GM23338 (cell line): Measurements from ENCODE around the gene JAZF1. TPM values are rescaled to one million over a fixed set of nuclear protein-coding genes. Genes with fewer than 3 reads are reported as not detected.

Source experiments
- ATAC-seq: fragments of 200-7000 bp; cut with Tn5 transposase; 3 replicates; pipeline ENCODE4 v1.9.1; 2020
- DNase-seq: peaks from one replicate; pipeline ENCODE4 v3.0.0-alpha.2; 2015; ENCODE audit warnings: low spot score
- H2AFZ ChIP-seq: fragments of 200-600 bp; sonication (generic); 2 replicates; pipeline ENCODE4 v1.8.0; 2016; ENCODE audit warnings: antibody characterized with exemption, mild to moderate bottlenecking, moderate library complexity
- H3F3A ChIP-seq: fragments of 200-600 bp; sonication (generic); replicated peaks from 2 replicates; pipeline ENCODE4 v1.8.0; 2017; ENCODE audit warnings: antibody characterized with exemption, mixed run types, low read depth
- H3K27ac ChIP-seq: fragments of 200-600 bp; sonication (generic); 2 replicates; pipeline ENCODE4 v1.6.1; 2016; ENCODE audit warnings: low read depth
- H3K27me3 ChIP-seq: fragments of 200-600 bp; sonication (generic); 2 replicates; pipeline ENCODE4 v1.8.0; 2016; ENCODE audit warnings: mild to moderate bottlenecking, mixed run types, moderate library complexity; ENCODE audit not compliant: insufficient read depth
- H3K36me3 ChIP-seq: fragments of 200-600 bp; sonication (generic); 2 replicates; pipeline ENCODE4 v1.8.0; 2016; ENCODE audit warnings: mild to moderate bottlenecking; ENCODE audit not compliant: insufficient read depth
- H3K4me1 ChIP-seq: fragments of 200-600 bp; sonication (generic); 2 replicates; pipeline ENCODE4 v1.8.0; 2016; ENCODE audit warnings: mild to moderate bottlenecking, moderate library complexity; ENCODE audit not compliant: insufficient read depth
- H3K4me2 ChIP-seq: fragments of 200-600 bp; sonication (generic); 2 replicates; pipeline ENCODE4 v1.7.1; 2017; ENCODE audit warnings: mixed run types
- H3K4me3 ChIP-seq: fragments of 200-600 bp; sonication (generic); 2 replicates; pipeline ENCODE4 v1.6.1; 2016; ENCODE audit warnings: mixed run types
- H3K79me2 ChIP-seq: fragments of 200-600 bp; sonication (generic); replicated peaks from 2 replicates; pipeline ENCODE4 v1.8.0; 2017; ENCODE audit warnings: mild to moderate bottlenecking; ENCODE audit not compliant: insufficient read depth
- H3K9me2 ChIP-seq: fragments of 200-600 bp; sonication (generic); 2 replicates; pipeline ENCODE4 v1.8.0; 2017; ENCODE audit not compliant: insufficient read depth
- H4K20me1 ChIP-seq: fragments of 200-600 bp; sonication (generic); replicated peaks from 2 replicates; pipeline ENCODE4 v1.8.0; 2017; ENCODE audit warnings: mild to moderate bottlenecking; ENCODE audit not compliant: insufficient read depth
- H3K27ac Mint-ChIP-seq: 2 replicates; pipeline ENCODE4 v1.8.0; 2020; ENCODE audit warnings: inconsistent platforms, mild to moderate bottlenecking, moderate library complexity, mixed read lengths
- H3K27me3 Mint-ChIP-seq: 3 replicates; pipeline ENCODE4 v1.8.0; 2022; ENCODE audit warnings: low read depth, mild to moderate bottlenecking, moderate library complexity, mixed read lengths, inconsistent platforms; ENCODE audit not compliant: insufficient read depth, poor library complexity
- H3K36me3 Mint-ChIP-seq: 3 replicates; pipeline ENCODE4 v1.8.0; 2021; ENCODE audit warnings: low read depth, mild to moderate bottlenecking, inconsistent platforms, moderate library complexity, mixed read lengths
- H3K4me1 Mint-ChIP-seq: 3 replicates; pipeline ENCODE4 v1.8.0; 2020; ENCODE audit warnings: mild to moderate bottlenecking, inconsistent platforms, mixed read lengths
- H3K4me3 Mint-ChIP-seq: 3 replicates; pipeline ENCODE4 v1.8.0; 2021; ENCODE audit warnings: moderate library complexity, mild to moderate bottlenecking, inconsistent platforms, mixed read lengths
- H3K9me3 Mint-ChIP-seq: 3 replicates; pipeline ENCODE4 v1.8.0; 2020; ENCODE audit warnings: moderate library complexity, mild to moderate bottlenecking, inconsistent platforms, mixed read lengths
- CREB1 ChIP-seq: fragments of 250-450 bp; sonication (Bioruptor Pico); IDR thresholded peaks from 2 replicates; pipeline ENCODE4 v1.5.0; 2020; ENCODE audit warnings: low read depth, mild to moderate bottlenecking, moderate library complexity
- EZH2 ChIP-seq: fragments of 200-600 bp; sonication (generic); IDR thresholded peaks from one replicate; pipeline ENCODE4 v1.8.0; 2017; ENCODE audit warnings: antibody characterized with exemption, mild to moderate bottlenecking, low read depth; ENCODE audit not compliant: unreplicated experiment
- EZH2phosphoT487 ChIP-seq: fragments of 200-600 bp; sonication (generic); IDR thresholded peaks from one replicate; pipeline ENCODE4 v1.8.1; 2018; ENCODE audit warnings: antibody characterized with exemption; ENCODE audit not compliant: unreplicated experiment
- JUNB ChIP-seq: IDR thresholded peaks from one replicate; pipeline ENCODE4 v1.6.1; 2016; ENCODE audit warnings: antibody characterized with exemption; ENCODE audit not compliant: unreplicated experiment
- NANOG ChIP-seq: IDR thresholded peaks from 2 replicates; pipeline ENCODE4 v1.6.1; 2016; ENCODE audit warnings: antibody characterized with exemption, borderline replicate concordance
- POLR2AphosphoS5 ChIP-seq: IDR thresholded peaks from 2 replicates; pipeline ENCODE4 v1.6.1; 2016; ENCODE audit warnings: antibody characterized with exemption, low read depth
- REST ChIP-seq: IDR thresholded peaks from one replicate; pipeline ENCODE4 v1.6.1; 2018; ENCODE audit warnings: antibody characterized with exemption; ENCODE audit not compliant: unreplicated experiment
- STAT1 ChIP-seq: IDR thresholded peaks from one replicate; pipeline ENCODE4 v1.6.1; 2016; ENCODE audit warnings: antibody characterized with exemption; ENCODE audit not compliant: unreplicated experiment
- ZNF114 ChIP-seq: fragments of 250-450 bp; sonication (Bioruptor Pico); IDR thresholded peaks from 2 replicates; pipeline ENCODE4 v1.5.0; 2020; ENCODE audit warnings: mild to moderate bottlenecking, moderate library complexity
- ZNF331 ChIP-seq: fragments of 250-450 bp; sonication (Bioruptor Pico); IDR thresholded peaks from 2 replicates; pipeline ENCODE4 v1.5.0; 2020; ENCODE audit warnings: low read depth, mild to moderate bottlenecking, moderate library complexity
- ZNF462 ChIP-seq: fragments of 250-450 bp; sonication (Bioruptor Pico); IDR thresholded peaks from 2 replicates; pipeline ENCODE4 v1.5.0; 2020; ENCODE audit warnings: mild to moderate bottlenecking, moderate library complexity
- polyA plus RNA-seq: library from polyadenylated mRNA; unstranded; fragments of >200 nt; fragmentation: Nextera tagmentation; extraction: Ambion mirVana; gene quantifications from 2 replicates; pipeline ENCODE4 v1.2.1, GENCODE V29; 2016
- total RNA-seq: library from RNA; depleted of rRNA; stranded (reverse); fragments of >200 nt; shearing (Covaris generic); gene quantifications from 2 replicates; pipeline ENCODE4 v1.2.3, GENCODE V29; 2014
- TF ChIP-seq, protein P1 (sequence below), 2 experiments: fragments of 200-600 bp in 1 of 2; sonication (generic) in 1 of 2; conservative IDR thresholded peaks; 2 replicates each; pipeline versions ENCODE4 v1.5.1 to v1.6.1; 2016 to 2017; ENCODE audit warnings: antibody characterized with exemption in 2 of 2, low read depth in 2 of 2, mild to moderate bottlenecking in 2 of 2, moderate library complexity in 1 of 2
- TF ChIP-seq, protein P2 (sequence below): IDR thresholded peaks from 2 replicates; pipeline ENCODE4 v1.6.1; 2016; ENCODE audit warnings: antibody characterized with exemption

Gene JAZF1
- total and polyA plus RNA-seq, 2 experiments from 2014 or later: 12.2 to 22.2 TPM

GRCh38 chr7:28187012-28187411 lies 6.4 kb upstream of the JAZF1 start:
- no peaks in the 10 kb centered on the region for H3K9me3 Mint-ChIP-seq
- Histone ChIP-seq H3K27me3 (0 out of 2 replicates have a peak, but pooled peaks cover 2% of the 10 kb centered on the region), H3K4me1 (peaks cover 31% of the 10 kb centered on the region), H3K4me3 (no peak overlapping the region), H2AFZ (no peak overlapping the region), H3K27ac (no peak overlapping the region), H4K20me1 (no peaks in the 10 kb centered on the region), H3F3A (no peaks in the 10 kb centered on the region; the same call in 1 of the 2 replicates), H3K36me3 (no peaks in the 10 kb centered on the region), H3K79me2 (no peaks in the 10 kb centered on the region), H3K9me2 (0 out of 2 replicates have a peak, but pooled peaks cover 8% of the 10 kb centered on the region), H3K4me2 (no peak overlapping the region)
- no peaks in the 10 kb centered on the region for H3K36me3 Mint-ChIP-seq
- no peak overlapping the region for H3K27ac Mint-ChIP-seq
- ATAC-seq: no peak
- H3K27me3 Mint-ChIP-seq: peaks cover 3% of the 10 kb centered on the region
- no peak for DNase-seq
- H3K4me3 Mint-ChIP-seq: no peak overlapping the region
- peaks cover 32% of the 10 kb centered on the region for H3K4me1 Mint-ChIP-seq
- no peak for TF ChIP-seq POLR2AphosphoS5
- no peak for TF ChIP-seq STAT1
- TF ChIP-seq, protein P1, sequence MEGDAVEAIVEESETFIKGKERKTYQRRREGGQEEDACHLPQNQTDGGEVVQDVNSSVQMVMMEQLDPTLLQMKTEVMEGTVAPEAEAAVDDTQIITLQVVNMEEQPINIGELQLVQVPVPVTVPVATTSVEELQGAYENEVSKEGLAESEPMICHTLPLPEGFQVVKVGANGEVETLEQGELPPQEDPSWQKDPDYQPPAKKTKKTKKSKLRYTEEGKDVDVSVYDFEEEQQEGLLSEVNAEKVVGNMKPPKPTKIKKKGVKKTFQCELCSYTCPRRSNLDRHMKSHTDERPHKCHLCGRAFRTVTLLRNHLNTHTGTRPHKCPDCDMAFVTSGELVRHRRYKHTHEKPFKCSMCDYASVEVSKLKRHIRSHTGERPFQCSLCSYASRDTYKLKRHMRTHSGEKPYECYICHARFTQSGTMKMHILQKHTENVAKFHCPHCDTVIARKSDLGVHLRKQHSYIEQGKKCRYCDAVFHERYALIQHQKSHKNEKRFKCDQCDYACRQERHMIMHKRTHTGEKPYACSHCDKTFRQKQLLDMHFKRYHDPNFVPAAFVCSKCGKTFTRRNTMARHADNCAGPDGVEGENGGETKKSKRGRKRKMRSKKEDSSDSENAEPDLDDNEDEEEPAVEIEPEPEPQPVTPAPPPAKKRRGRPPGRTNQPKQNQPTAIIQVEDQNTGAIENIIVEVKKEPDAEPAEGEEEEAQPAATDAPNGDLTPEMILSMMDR (conservative IDR thresholded peaks at IDR 0.05; ENCODE audit: low read depth in 2 of 2): no peak
- TF ChIP-seq ZNF114 (CRISPR knock-in tag): no peak
- no peak for TF ChIP-seq REST
- no peak for TF ChIP-seq ZNF462
- TF ChIP-seq JUNB: no peak
- TF ChIP-seq, protein P2, sequence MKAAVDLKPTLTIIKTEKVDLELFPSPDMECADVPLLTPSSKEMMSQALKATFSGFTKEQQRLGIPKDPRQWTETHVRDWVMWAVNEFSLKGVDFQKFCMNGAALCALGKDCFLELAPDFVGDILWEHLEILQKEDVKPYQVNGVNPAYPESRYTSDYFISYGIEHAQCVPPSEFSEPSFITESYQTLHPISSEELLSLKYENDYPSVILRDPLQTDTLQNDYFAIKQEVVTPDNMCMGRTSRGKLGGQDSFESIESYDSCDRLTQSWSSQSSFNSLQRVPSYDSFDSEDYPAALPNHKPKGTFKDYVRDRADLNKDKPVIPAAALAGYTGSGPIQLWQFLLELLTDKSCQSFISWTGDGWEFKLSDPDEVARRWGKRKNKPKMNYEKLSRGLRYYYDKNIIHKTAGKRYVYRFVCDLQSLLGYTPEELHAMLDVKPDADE: no peak
- no peak for TF ChIP-seq EZH2phosphoT487
- TF ChIP-seq CREB1 (CRISPR knock-in tag): no peak
- no peak for TF ChIP-seq ZNF331
- no peak for TF ChIP-seq NANOG
- no peak for TF ChIP-seq EZH2
